Body of pancreas (tissue), 4 donors: ENCODE results near the gene AFP. TPM values are rescaled to one million over a fixed set of nuclear protein-coding genes. Genes with fewer than 3 reads are reported as not detected.

Experiments used
- ATAC-seq: fragments of 150-250 bp; one replicate; pipeline ENCODE4 v1.9.1; 2016
- DNase-seq, 4 donors: peaks; one replicate each; pipeline ENCODE4 v3.0.0-alpha.2; 2019
- H3K27ac ChIP-seq, 4 donors: fragments of 200-600 bp; sonication (generic); 1 replicate in 3 of 4; 2 replicates in 1 of 4; pipeline versions ENCODE4 v1.5.1 to v1.6.1; 2016 to 2019; ENCODE audit warnings: mild to moderate bottlenecking in 1 of 4, mixed read lengths in 1 of 4, moderate library complexity in 1 of 4
- H3K27me3 ChIP-seq, 2 donors: fragments of 200-600 bp; sonication (generic); one replicate each; pipeline ENCODE4 v1.6.0; 2016; ENCODE audit warnings: mild to moderate bottlenecking in 1 of 2
- H3K36me3 ChIP-seq, 2 donors: fragments of 200-600 bp; sonication (generic); replicated peaks in 1 of 2; 2 replicates each; pipeline ENCODE4 v1.5.1; 2016; ENCODE audit warnings: low read depth in 2 of 2; ENCODE audit not compliant: insufficient read depth in 1 of 2
- H3K4me1 ChIP-seq: fragments of 200-600 bp; sonication (generic); one replicate; pipeline ENCODE4 v1.6.0; 2016
- H3K4me3 ChIP-seq, 2 donors: fragments of 200-600 bp; sonication (generic); 1 replicate in 1 of 2; 2 replicates in 1 of 2; pipeline ENCODE4 v1.5.1; 2016 to 2019
- H3K9me3 ChIP-seq, 3 donors: fragments of 200-600 bp; sonication (generic); 1 replicate in 2 of 3; 2 replicates in 1 of 3; pipeline ENCODE4 v1.5.1; 2016
- CTCF ChIP-seq, 7 experiments: fragments of 450-650 bp in 4 of 7; fragments of 200-600 bp in 3 of 7; sonication (generic) in 3 of 7; IDR thresholded peaks; one replicate each; pipeline ENCODE4 v1.5.1; 2016 to 2019; ENCODE audit warnings: antibody characterized with exemption in 7 of 7
- POLR2A ChIP-seq, 3 donors: fragments of 450-650 bp; IDR thresholded peaks; one replicate each; pipeline ENCODE4 v1.6.1; 2016; ENCODE audit warnings: antibody characterized with exemption in 3 of 3, mild to moderate bottlenecking in 2 of 3
- WGBS, 2 donors: methylation state at CpG; one replicate each; pipeline ENCODE4 v1.1.5; 2017; 5-methylcytosine and 5-hydroxymethylcytosine counted together
- intact Hi-C: fragments of 100-400 bp; cut with DNase I; formaldehyde crosslinking; loops from one replicate; pipeline ENCODE4 v1.15.1; 2023
- total RNA-seq, 2 donors: library from RNA; depleted of rRNA; stranded (reverse); fragments of >200 nt; gene quantifications; one replicate each; pipeline ENCODE4 v1.1.0, GENCODE V29; 2016

AFP gene
- total RNA-seq, 2 donors from 2014 or later: not detected

GRCh38 chr4:73392936-73393335 lies 43.1 kb upstream of the AFP start:
- Histone ChIP-seq H3K4me3 (no peak overlapping the region), H3K4me1 (peaks cover 13% of the 10 kb centered on the region), H3K27me3 (no peaks in the 10 kb centered on the region), H3K27ac (no peak overlapping the region), H3K36me3 (no peaks in the 10 kb centered on the region), H3K9me3 (no peaks in the 10 kb centered on the region)
- ATAC-seq: no peak
- no peak for DNase-seq
- TF ChIP-seq POLR2A (IDR thresholded peaks at IDR 0.05) (no peak), CTCF (IDR thresholded peaks at IDR 0.05) (no peak)
- intact Hi-C loops: no loop called here
- 27 to 32% methylated on average over 2 of the region's 2 CpGs for whole genome bisulfite sequencing, 2 donors

- Histone ChIP-seq H3K36me3 (no peaks in the 10 kb centered on the region), H3K27ac (no peak overlapping the region), H3K4me1 (peaks cover 24% of the 10 kb centered on the region), H3K27me3 (no peaks in the 10 kb centered on the region), H3K4me3 (no peak overlapping the region), H3K9me3 (no peaks in the 10 kb centered on the region)
- intact Hi-C loops: no loop called here
- TF ChIP-seq CTCF (IDR thresholded peaks at IDR 0.05) (no peak), POLR2A (IDR thresholded peaks at IDR 0.05) (no peak)
- ATAC-seq (no peak), DNase-seq (no peak)
- WGBS, 2 donors: 45 to 62% methylated on average over 1 of the region's 1 CpG
Measured at GRCh38 chr4:73396304-73396703, 39.7 kb upstream of the AFP start.

GRCh38 chr4:73396993-73397972 lies 38.7 kb upstream of the AFP start:
- TF ChIP-seq CTCF (IDR thresholded peaks at IDR 0.05) (no peak), POLR2A (IDR thresholded peaks at IDR 0.05) (no peak)
- H3K27me3 ChIP-seq: no peaks in the 10 kb centered on the region
- H3K9me3 ChIP-seq: no peaks in the 10 kb centered on the region
- intact Hi-C loops: no loop called here
- ATAC-seq: no peak
- no peak overlapping the region for H3K4me3 ChIP-seq
- no peak for DNase-seq
- H3K36me3 ChIP-seq: no peaks in the 10 kb centered on the region
- 81 to 85% methylated on average over 5 of the region's 5 CpGs for WGBS, 2 donors
- peaks cover 23% of the 10 kb centered on the region for H3K4me1 ChIP-seq
- no peak overlapping the region for H3K27ac ChIP-seq

- Histone ChIP-seq H3K4me3 (no peak overlapping the region), H3K27ac (no peak overlapping the region), H3K4me1 (peaks cover 34% of the 10 kb centered on the region), H3K27me3 (no peaks in the 10 kb centered on the region), H3K9me3 (no peaks in the 10 kb centered on the region), H3K36me3 (no peaks in the 10 kb centered on the region)
- intact Hi-C loops: no loop called here
- no peak for ATAC-seq
- WGBS, 2 donors: 24 to 30% methylated on average over 2 of the region's 2 CpGs
- TF ChIP-seq POLR2A (IDR thresholded peaks at IDR 0.05) (no peak), CTCF (IDR thresholded peaks at IDR 0.05) (no peak)
- DNase-seq: no peak
Measured at GRCh38 chr4:73401412-73401811, 34.6 kb upstream of the AFP start.
